Right lobe of liver (tissue), 6 donors: ENCODE data around the gene BAG5. TPM values are rescaled to one million over a fixed set of nuclear protein-coding genes. Genes with fewer than 3 reads are reported as not detected.

Experiments
- ATAC-seq, 4 donors: fragments of 200-7000 bp; cut with Tn5 transposase; one replicate each; pipeline ENCODE4 v1.9.1; 2020; ENCODE audit warnings: mild to moderate bottlenecking in 4 of 4, moderate library complexity in 4 of 4
- DNase-seq, 3 donors: peaks; one replicate each; pipeline ENCODE4 v3.0.0-alpha.2; 2020
- H3K27ac ChIP-seq, 3 donors: fragments of 200-600 bp; one replicate each; pipeline ENCODE4 v1.8.0; 2022
- H3K27me3 ChIP-seq, 2 donors: fragments of 200-600 bp; one replicate each; pipeline ENCODE4 v1.8.0; 2022
- H3K36me3 ChIP-seq, 4 donors: fragments of 200-600 bp; sonication (generic) in 1 of 4; one replicate each; pipeline versions ENCODE4 v1.5.1 to v1.8.0; 2017 to 2022; ENCODE audit warnings: control low read depth in 1 of 4
- H3K4me1 ChIP-seq, 4 donors: fragments of 200-600 bp; sonication (generic) in 1 of 4; one replicate each; pipeline versions ENCODE4 v1.5.1 to v1.8.0; 2017 to 2022; ENCODE audit warnings: control low read depth in 1 of 4
- H3K4me3 ChIP-seq, 3 donors: fragments of 200-600 bp; one replicate each; pipeline ENCODE4 v1.8.0; 2022
- H3K9me3 ChIP-seq, 4 donors: fragments of 200-600 bp; sonication (generic) in 1 of 4; one replicate each; pipeline versions ENCODE4 v1.5.1 to v1.8.0; 2017 to 2022; ENCODE audit warnings: control low read depth in 1 of 4
- CTCF ChIP-seq, 4 donors: fragments of 200-600 bp in 3 of 4; fragments of 450-650 bp in 1 of 4; IDR thresholded peaks; one replicate each; pipeline versions ENCODE4 v1.5.1 to v1.8.0; 2016 to 2022; ENCODE audit warnings: antibody characterized with exemption in 4 of 4, mild to moderate bottlenecking in 2 of 4
- POLR2A ChIP-seq: fragments of 450-650 bp; IDR thresholded peaks from one replicate; pipeline ENCODE4 v1.6.1; 2017; ENCODE audit warnings: antibody characterized with exemption, mild to moderate bottlenecking
- WGBS: methylation state at CpG from one replicate; pipeline ENCODE4 v1.1.6; 2018; ENCODE audit warnings: low coverage, low lambda C conversion rate; ENCODE audit not compliant: insufficient coverage; ENCODE audit errors: missing lambda C conversion rate; 5-methylcytosine and 5-hydroxymethylcytosine counted together
- intact Hi-C, 2 donors: fragments of 100-400 bp; cut with DNase I; formaldehyde crosslinking; loops; one replicate each; pipeline versions ENCODE4 v1.11.2 to v1.14.1; 2022
- total RNA-seq, 6 experiments: library from RNA; depleted of rRNA in 2 of 6; stranded (reverse); fragments of >200 nt in 2 of 6; fragmentation: NEBNext Ultra II Directional in 3 of 6; extraction: Animal tissue kit (Norgen Biotek cat#: 25700) in 3 of 6; gene quantifications; one replicate each; pipeline versions ENCODE4 v1.1.0 to v1.2.4, GENCODE V29; 2016 to 2023
- donor health status: DM: no; HTN: yes; CAD: no.
- donor health status: DM: no; HTN: no; CAD: no.
- donor health status: DM: no; HTN: no; CAD: no.
- donor health status: DM: no; HTN: yes; CAD: no.
- donor health status: DM: no; HTN: yes; CAD: no.

Gene BAG5
- total RNA-seq, 6 experiments from 2014 or later = 6.5 to 11.4 (median 10.9) TPM

GRCh38 chr14:103549361-103550311 is 12.8 kb downstream of the BAG5 start:
- DNase-seq = peak in 2 of 3 donors; percentile 50 to 51
- intact Hi-C loops = loop anchor here (5.0 to 10.0 kb wide), 3 partner anchors 32 to 55 kb away; no protein-coding TSS in a partner anchor
- WGBS = 79% methylated on average over 14 of the region's 30 CpGs
- Histone ChIP-seq H3K4me1 (no peaks in the 10 kb centered on the region), H3K9me3 (no peaks in the 10 kb centered on the region), H3K27ac (no peak overlapping the region), H3K27me3 (no peaks in the 10 kb centered on the region), H3K36me3 (no peaks in the 10 kb centered on the region), H3K4me3 (no peak overlapping the region)
- peak in 1 of 4 donors; percentile 30 for ATAC-seq
- no peak for TF ChIP-seq CTCF (IDR thresholded peaks at IDR 0.05)
- TF ChIP-seq POLR2A = no peak

DNA sequence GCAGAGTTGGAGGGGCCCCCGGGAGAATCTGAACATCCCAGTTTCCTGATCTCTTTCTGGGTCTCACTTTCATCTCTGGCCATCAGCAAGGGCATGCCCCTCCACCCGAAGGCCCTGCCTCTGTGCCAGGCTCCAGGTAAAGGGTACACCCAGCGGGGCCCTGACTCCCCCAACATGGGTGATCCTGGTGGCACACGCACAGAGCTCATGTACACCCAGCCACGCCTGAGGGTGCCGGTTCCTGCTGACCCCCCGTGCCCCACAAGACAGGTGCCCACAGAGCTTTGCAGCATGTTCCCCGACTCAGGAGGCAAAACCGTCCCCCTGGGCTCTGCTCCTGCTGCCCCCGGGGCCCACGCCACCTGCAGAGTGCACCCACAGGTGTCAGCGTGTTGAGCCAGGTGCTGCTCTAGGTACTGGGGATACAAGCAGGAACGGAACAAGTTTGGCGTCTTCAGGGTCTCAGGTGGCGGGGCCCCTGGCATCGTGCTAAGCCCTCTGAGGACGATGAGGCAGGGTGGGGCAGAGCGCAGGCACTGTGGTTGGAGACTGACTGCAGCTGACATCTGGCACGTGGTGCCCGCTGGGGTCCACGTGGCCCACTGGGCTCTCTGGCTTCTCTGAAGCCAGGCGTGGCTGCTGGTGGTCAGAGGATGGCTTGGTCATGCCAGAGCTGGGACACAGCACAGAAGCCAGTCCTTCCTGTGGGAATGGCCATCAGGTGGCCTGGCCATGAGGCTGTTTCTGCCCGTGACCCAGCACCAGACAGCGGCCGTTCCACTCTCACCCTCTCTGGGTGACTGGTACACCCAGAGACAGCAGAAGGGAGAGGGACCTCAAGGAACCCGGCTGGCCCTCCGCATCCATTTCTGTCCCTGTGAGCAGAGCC is 13.8 kb downstream of the BAG5 start:
- Histone ChIP-seq H3K9me3 (no peaks in the 10 kb centered on the region), H3K4me1 (no peaks in the 10 kb centered on the region), H3K4me3 (no peak overlapping the region), H3K27ac (no peak overlapping the region), H3K36me3 (no peaks in the 10 kb centered on the region), H3K27me3 (no peaks in the 10 kb centered on the region)
- TF ChIP-seq POLR2A = no peak
- TF ChIP-seq CTCF (IDR thresholded peaks at IDR 0.05) = no peak
- ATAC-seq (no peak), DNase-seq (no peak)
- 89% methylated on average over 8 of the region's 27 CpGs for whole genome bisulfite sequencing
- intact Hi-C loops = loop anchor here (5.0 to 10.0 kb wide), 2 partner anchors 46 to 54 kb away; no protein-coding TSS in a partner anchor

GRCh38 chr14:103547941-103548462 is 14.5 kb downstream of the BAG5 start:
- 84% methylated on average over 8 of the region's 18 CpGs for WGBS
- intact Hi-C loops = loop anchor here (5.0 to 10.0 kb wide), 2 partner anchors 46 to 53 kb away; no protein-coding TSS in a partner anchor
- H3K4me3 ChIP-seq = no peak overlapping the region
- H3K27ac ChIP-seq = no peak overlapping the region
- H3K9me3 ChIP-seq = no peaks in the 10 kb centered on the region
- ATAC-seq = no peak
- H3K36me3 ChIP-seq = no peaks in the 10 kb centered on the region
- no peaks in the 10 kb centered on the region for H3K4me1 ChIP-seq
- H3K27me3 ChIP-seq = no peaks in the 10 kb centered on the region
- no peak for DNase-seq
- no peak for TF ChIP-seq POLR2A
- TF ChIP-seq CTCF (IDR thresholded peaks at IDR 0.05) = no peak

GRCh38 chr14:103547455-103547940 is 15.0 kb downstream of the BAG5 start:
- no peaks in the 10 kb centered on the region for H3K4me1 ChIP-seq
- no peaks in the 10 kb centered on the region for H3K9me3 ChIP-seq
- TF ChIP-seq CTCF (IDR thresholded peaks at IDR 0.05) (no peak), POLR2A (no peak)
- H3K4me3 ChIP-seq = no peak overlapping the region
- intact Hi-C loops = loop anchor here (5.0 to 10.0 kb wide), 2 partner anchors 45 to 53 kb away; no protein-coding TSS in a partner anchor
- no peaks in the 10 kb centered on the region for H3K36me3 ChIP-seq
- WGBS = 58% methylated on average over 2 of the region's 11 CpGs
- no peaks in the 10 kb centered on the region for H3K27me3 ChIP-seq
- H3K27ac ChIP-seq = no peak overlapping the region
- ATAC-seq = no peak
- no peak for DNase-seq
